Neural progenitor cell (in vitro differentiated cells): ENCODE results near the gene ZNF423. TPM values are rescaled to one million over a fixed set of nuclear protein-coding genes. Genes with fewer than 3 reads are reported as not detected.

Experiments used
- DNase-seq: peaks from one replicate; pipeline ENCODE4 v3.0.0-alpha.2; 2016; ENCODE audit warnings: low spot score
- H2AFZ ChIP-seq: fragments of 200-600 bp; sonication (generic); replicated peaks from 2 replicates; pipeline ENCODE4 v1.6.1; 2016; ENCODE audit warnings: antibody characterized with exemption
- H3F3A ChIP-seq: fragments of 200-600 bp; sonication (generic); 2 replicates; pipeline ENCODE4 v1.6.1; 2016; ENCODE audit warnings: antibody characterized with exemption, low read depth
- H3K27ac ChIP-seq: fragments of 200-600 bp; sonication (generic); 2 replicates; pipeline ENCODE4 v1.5.1; 2016; ENCODE audit warnings: mild to moderate bottlenecking
- H3K27me3 ChIP-seq: fragments of 200-600 bp; sonication (generic); 2 replicates; pipeline ENCODE4 v1.6.1; 2016; ENCODE audit warnings: mild to moderate bottlenecking, moderate library complexity
- H3K36me3 ChIP-seq: fragments of 200-600 bp; sonication (generic); 2 replicates; pipeline ENCODE4 v1.5.1; 2016
- H3K4me1 ChIP-seq: fragments of 200-600 bp; sonication (generic); 2 replicates; pipeline ENCODE4 v1.6.1; 2016; ENCODE audit warnings: mixed run types
- H3K4me2 ChIP-seq: fragments of 200-600 bp; sonication (generic); 2 replicates; pipeline ENCODE4 v1.6.1; 2016
- H3K4me3 ChIP-seq: fragments of 200-600 bp; sonication (generic); 2 replicates; pipeline ENCODE4 v1.5.1; 2016
- H3K79me2 ChIP-seq: fragments of 200-600 bp; sonication (generic); 2 replicates; pipeline ENCODE4 v1.6.1; 2016; ENCODE audit warnings: low read depth
- H3K9ac ChIP-seq: fragments of 200-600 bp; sonication (generic); 2 replicates; pipeline ENCODE4 v1.6.1; 2016
- H3K9me3 ChIP-seq: fragments of 200-600 bp; sonication (generic); 2 replicates; pipeline ENCODE4 v1.5.1; 2016; ENCODE audit warnings: low read depth
- H4K20me1 ChIP-seq: fragments of 200-600 bp; sonication (generic); 2 replicates; pipeline ENCODE4 v1.6.1; 2016; ENCODE audit warnings: low read depth
- H3K27ac Mint-ChIP-seq: 3 replicates; pipeline ENCODE4 v1.8.0; 2021; ENCODE audit warnings: mixed read lengths
- H3K27me3 Mint-ChIP-seq: 2 replicates; pipeline ENCODE4 v1.8.0; 2022; ENCODE audit warnings: low read depth, mild to moderate bottlenecking, inconsistent platforms, moderate library complexity, mixed read lengths; ENCODE audit not compliant: insufficient read depth
- H3K36me3 Mint-ChIP-seq: 3 replicates; pipeline ENCODE4 v1.8.0; 2021; ENCODE audit warnings: mixed read lengths
- H3K4me1 Mint-ChIP-seq: 3 replicates; pipeline ENCODE4 v1.8.0; 2021; ENCODE audit warnings: mixed read lengths
- H3K4me3 Mint-ChIP-seq: 3 replicates; pipeline ENCODE4 v1.8.0; 2021; ENCODE audit warnings: mild to moderate bottlenecking, moderate library complexity, mixed read lengths
- H3K9me3 Mint-ChIP-seq: 3 replicates; pipeline ENCODE4 v1.8.0; 2020; ENCODE audit warnings: mixed read lengths
- CTCF ChIP-seq: fragments of 200-600 bp; sonication (generic); IDR thresholded peaks from 2 replicates; pipeline ENCODE4 v1.5.1; 2017; ENCODE audit warnings: antibody characterized with exemption, mild to moderate bottlenecking
- EZH2 ChIP-seq: fragments of 200-600 bp; sonication (generic); IDR thresholded peaks from 2 replicates; pipeline ENCODE4 v1.6.1; 2017; ENCODE audit warnings: antibody characterized with exemption, mild to moderate bottlenecking, moderate library complexity
- EZH2phosphoT487 ChIP-seq: fragments of 200-600 bp; sonication (generic); IDR thresholded peaks from 2 replicates; pipeline ENCODE4 v1.6.1; 2017; ENCODE audit warnings: antibody characterized with exemption
- total RNA-seq: library from RNA; depleted of rRNA; stranded (reverse); fragments of >200 nt; gene quantifications from 2 replicates; pipeline ENCODE4 v1.2.3, GENCODE V29; 2015; ENCODE audit warnings: low replicate concordance

The ZNF423 gene
- total RNA-seq, 1 donor from 2014 or later: 21.9 TPM

DNA sequence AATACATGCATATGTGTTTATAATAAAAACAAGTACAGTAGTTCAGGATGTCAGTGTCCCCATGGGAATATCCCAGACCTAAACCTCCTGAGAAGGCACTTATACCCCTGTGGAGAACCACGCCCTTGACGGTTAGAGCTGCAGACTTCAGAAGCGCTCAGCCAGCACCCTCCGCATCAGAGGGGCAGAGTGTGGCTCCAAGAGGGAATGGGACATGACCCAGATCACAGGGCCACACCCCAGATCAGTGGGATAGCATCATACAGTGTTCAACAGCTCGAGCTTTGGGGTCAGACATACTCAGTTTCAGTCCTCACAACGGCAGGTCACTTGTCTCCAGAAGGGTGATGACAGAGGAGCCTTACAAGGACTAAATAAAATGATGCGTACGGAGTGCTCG is 45.8 kb upstream of the ZNF423 start:
- no peaks in the 10 kb centered on the region for H3K36me3 ChIP-seq
- no peak overlapping the region for H3K4me2 ChIP-seq
- no peak overlapping the region for H3K9ac ChIP-seq
- Mint-ChIP-seq H3K9me3 (no peaks in the 10 kb centered on the region), H3K4me3 (no peak overlapping the region), H3K27me3 (peaks cover 6% of the 10 kb centered on the region), H3K27ac (no peak overlapping the region), H3K36me3 (no peaks in the 10 kb centered on the region), H3K4me1 (peaks cover 13% of the 10 kb centered on the region)
- no peak for DNase-seq
- no peaks in the 10 kb centered on the region for H3K4me1 ChIP-seq
- H2AFZ ChIP-seq: no peak overlapping the region
- H3K9me3 ChIP-seq: no peaks in the 10 kb centered on the region
- no peaks in the 10 kb centered on the region for H3K27me3 ChIP-seq
- TF ChIP-seq CTCF: no peak
- TF ChIP-seq EZH2phosphoT487: no peak
- TF ChIP-seq EZH2: no peak
- no peak overlapping the region for H3K27ac ChIP-seq
- H3F3A ChIP-seq: no peaks in the 10 kb centered on the region
- H3K4me3 ChIP-seq: no peak overlapping the region
- H4K20me1 ChIP-seq: no peaks in the 10 kb centered on the region
- no peaks in the 10 kb centered on the region for H3K79me2 ChIP-seq

- Mint-ChIP-seq H3K36me3 (no peaks in the 10 kb centered on the region), H3K4me1 (peaks cover 18% of the 10 kb centered on the region), H3K27me3 (peaks cover 6% of the 10 kb centered on the region), H3K27ac (no peak overlapping the region), H3K4me3 (no peak overlapping the region), H3K9me3 (no peaks in the 10 kb centered on the region)
- Histone ChIP-seq H3K27me3 (no peaks in the 10 kb centered on the region), H3K4me3 (no peak overlapping the region), H3K36me3 (no peaks in the 10 kb centered on the region), H3K9me3 (no peaks in the 10 kb centered on the region), H3K9ac (no peak overlapping the region), H4K20me1 (no peaks in the 10 kb centered on the region), H3K79me2 (no peaks in the 10 kb centered on the region), H3K4me2 (no peak overlapping the region), H2AFZ (no peak overlapping the region), H3K4me1 (no peaks in the 10 kb centered on the region), H3K27ac (no peak overlapping the region), H3F3A (no peaks in the 10 kb centered on the region)
- DNase-seq: no peak
- no peak for TF ChIP-seq CTCF
- no peak for TF ChIP-seq EZH2phosphoT487
- no peak for TF ChIP-seq EZH2
Measured at GRCh38 chr16:49900875-49901274, 45.0 kb upstream of the ZNF423 start.

DNA sequence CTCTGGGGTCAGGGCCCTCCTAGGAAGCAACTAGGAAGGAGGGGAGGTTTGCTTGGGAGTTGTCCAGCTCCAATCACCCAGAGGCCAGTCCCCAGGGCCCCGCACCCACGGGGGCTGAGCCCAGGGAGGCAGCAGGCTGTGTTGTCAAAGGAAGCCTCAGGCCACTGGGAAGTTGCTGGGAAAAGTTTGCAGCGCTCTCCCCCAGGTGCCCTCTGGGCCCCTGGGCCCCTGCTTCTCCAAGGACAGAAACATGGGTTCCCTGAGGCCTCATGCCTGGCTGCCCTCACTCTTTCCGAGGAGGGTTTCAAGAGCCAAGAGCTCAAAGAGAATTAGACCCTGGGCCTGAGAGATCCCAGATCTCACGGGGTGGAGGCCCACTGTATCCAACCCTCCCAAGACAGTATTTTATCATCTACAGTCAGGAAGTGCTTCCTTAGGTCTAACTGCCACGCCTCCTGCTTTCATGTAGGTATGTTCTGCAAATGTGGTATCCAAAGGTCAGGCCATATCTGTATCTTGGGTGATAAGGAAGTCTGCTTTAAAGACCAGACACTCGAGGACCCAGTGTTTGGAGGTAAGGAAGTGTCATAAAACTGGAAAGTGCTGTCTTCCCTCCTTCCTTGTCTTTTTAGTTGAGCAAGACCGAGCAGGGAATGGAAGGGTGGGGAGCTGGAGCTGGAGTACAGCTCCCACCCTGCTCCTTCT is 44.2 kb upstream of the ZNF423 start:
- Histone ChIP-seq H3K4me3 (no peak overlapping the region), H3K27ac (no peak overlapping the region), H3K4me1 (no peaks in the 10 kb centered on the region), H3K9ac (no peak overlapping the region), H3F3A (no peaks in the 10 kb centered on the region), H4K20me1 (no peaks in the 10 kb centered on the region), H3K9me3 (no peaks in the 10 kb centered on the region), H3K79me2 (no peaks in the 10 kb centered on the region), H3K36me3 (no peaks in the 10 kb centered on the region), H3K4me2 (no peak overlapping the region), H3K27me3 (no peaks in the 10 kb centered on the region), H2AFZ (no peak overlapping the region)
- Mint-ChIP-seq H3K27ac (no peak overlapping the region), H3K9me3 (no peaks in the 10 kb centered on the region), H3K4me3 (no peak overlapping the region), H3K36me3 (no peaks in the 10 kb centered on the region), H3K27me3 (peaks cover 6% of the 10 kb centered on the region), H3K4me1 (peaks cover 19% of the 10 kb centered on the region)
- DNase-seq: no peak
- no peak for TF ChIP-seq EZH2phosphoT487
- no peak for TF ChIP-seq CTCF
